ENCODE data around the gene BLOC1S5. TPM values are rescaled to one million over a fixed set of nuclear protein-coding genes. Genes with fewer than 3 reads are reported as not detected.
A peak's percentile ranks its signal among the peaks of the same experiment; 100 is the strongest.
"Not testable (repeated sequence)": the region's sequence is repeated elsewhere in the genome, so short reads cannot be mapped to it uniquely, and the experiment has no call there.

BLOC1S5 gene
- total RNA-seq, 1 donor from 2014 or later, result 19.1 TPM

DNA sequence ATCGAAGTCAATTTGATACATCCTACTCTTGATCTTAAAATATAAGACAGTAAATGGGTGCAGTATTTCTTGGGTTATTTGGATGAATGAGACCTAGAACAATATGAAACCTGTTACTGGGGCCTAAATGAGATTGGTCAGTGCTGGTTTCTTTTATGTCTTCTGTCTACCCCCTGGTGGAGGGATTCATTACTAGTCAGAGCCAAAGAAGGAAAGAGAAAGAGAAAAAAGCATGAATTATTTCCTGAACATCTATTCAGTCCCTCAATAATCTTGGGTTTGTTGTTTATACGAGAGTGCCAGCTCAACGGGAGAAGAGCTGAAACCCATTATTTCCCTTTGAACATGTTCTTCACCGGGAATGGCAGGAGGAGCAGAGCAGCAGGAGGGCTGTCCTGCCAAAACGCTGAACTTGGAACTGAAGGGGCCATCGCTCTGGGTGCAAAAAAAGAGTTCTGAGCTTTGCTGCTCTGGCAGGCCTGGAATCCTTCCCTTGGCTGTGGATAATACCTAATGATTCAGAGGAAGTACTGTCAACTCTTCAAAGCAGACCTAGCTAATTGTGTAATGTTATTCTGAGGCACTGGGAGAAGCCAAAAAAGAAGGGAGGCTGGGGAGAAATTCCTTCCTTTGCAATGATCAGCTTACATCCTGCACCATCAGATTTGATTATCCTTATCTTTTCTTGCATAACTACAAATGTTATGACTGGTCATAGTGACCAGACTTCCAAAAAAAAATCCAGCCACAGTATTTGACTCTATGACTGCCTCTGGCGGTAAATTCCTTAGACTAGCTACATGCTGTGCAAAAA lies 72.0 kb downstream of the BLOC1S5 start:
- no peak for DNase-seq

GRCh38 chr6:7991536-7991935 lies 72.7 kb downstream of the BLOC1S5 start:
- no peak for DNase-seq

DNA sequence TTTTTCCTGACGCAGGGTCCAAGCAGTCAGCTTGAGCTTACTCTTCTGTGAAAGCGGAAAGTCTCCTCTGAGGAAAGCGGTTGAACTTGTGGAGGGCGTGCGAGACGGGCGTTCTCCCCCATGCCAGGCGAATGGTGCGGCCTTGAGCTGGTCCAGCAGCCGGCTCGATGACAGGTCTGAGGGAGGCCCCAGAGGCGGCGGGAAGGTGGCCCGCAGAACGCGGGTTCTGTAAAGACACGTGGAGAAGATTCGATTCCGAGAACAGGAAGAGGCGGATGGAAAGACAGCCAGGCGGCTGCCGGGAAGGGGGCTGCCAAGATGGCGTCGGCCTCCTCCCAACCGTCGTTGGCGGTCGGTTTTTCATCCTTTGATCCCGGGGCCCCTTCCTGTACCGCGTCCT lies 78.0 kb downstream of the BLOC1S5 start:
- no peak for DNase-seq

DNA sequence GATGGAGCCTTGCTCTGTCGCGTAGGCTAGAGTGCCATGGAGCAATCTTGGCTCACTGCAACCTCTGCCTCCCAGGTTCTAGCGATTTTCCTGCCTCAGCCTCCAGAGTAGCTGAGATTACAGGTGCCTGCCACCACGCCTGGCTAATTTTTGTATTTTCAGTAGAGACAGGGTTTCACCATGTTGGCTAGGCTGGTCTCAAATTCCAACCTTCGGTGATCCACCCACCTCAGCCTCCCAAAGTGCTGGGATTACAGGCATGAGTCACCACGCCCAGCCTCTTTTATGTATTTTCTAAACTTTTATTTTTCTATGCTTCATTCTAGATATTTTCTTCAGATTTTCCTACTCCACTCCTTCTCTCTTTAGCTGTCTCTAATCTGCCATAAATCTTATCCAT lies 80.2 kb downstream of the BLOC1S5 start:
- DNase-seq, result not testable (repeated sequence)

DNA sequence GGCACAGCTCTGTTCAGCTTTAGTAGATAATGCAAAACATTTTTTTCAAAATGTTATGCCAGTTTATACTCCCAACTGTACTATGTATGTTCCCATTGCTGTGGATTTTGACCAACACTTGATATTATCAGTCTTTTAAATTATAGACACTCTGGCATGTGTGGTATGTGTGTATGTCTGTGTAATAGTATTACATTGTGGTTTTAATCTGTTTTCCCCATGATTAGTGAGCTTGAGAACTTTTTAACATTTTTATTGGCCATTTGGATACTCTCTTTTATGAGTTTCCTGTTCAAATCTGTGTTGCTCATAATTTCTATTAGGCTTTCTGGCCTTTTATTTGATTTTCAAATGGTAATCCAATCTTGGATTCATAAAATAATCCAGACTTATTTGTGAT lies 84.4 kb downstream of the BLOC1S5 start:
- no peak for DNase-seq

DNA sequence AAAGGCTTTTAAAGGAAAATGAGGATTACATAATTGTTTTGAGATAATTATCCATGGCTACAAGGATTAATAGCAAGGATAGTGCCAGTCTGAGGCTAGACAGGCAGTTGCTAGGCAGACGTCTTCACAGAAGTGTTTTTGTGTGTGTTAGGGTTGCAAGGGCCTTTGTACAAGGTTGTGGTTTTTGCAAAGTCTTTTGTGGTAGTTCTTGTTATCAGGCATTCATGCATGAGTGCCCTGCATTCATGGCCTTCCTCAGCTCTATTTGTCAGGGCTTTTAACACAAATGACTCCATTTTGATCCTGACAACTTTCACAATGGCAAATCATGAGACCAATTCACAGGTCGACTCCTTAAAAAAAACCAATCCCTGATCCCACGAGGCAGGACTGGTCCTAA lies 85.5 kb downstream of the BLOC1S5 start:
- DNase-seq, result no peak

- DNase-seq, result peak; percentile 36
These were observed 87.6 kb downstream of the BLOC1S5 start for GRCh38 chr6:7976485-7977056.

DNA sequence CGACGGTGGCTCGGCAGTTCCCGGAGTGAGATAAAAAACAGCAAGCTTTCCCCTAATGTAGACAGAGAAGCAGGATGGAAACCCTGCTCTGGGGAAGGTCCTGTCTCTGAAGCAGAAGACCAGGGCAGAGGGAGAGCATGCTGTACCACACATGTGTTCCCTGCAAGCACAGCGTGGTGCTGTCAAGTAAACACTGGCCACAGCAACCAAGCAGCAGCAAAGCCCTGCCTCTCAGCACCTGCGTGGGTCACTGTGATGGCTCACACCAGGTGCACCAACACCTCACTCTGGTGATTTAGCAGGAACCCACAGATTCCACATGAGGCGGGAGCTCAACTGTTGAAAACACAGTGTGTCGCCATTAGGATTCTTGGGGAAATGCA lies 88.4 kb downstream of the BLOC1S5 start:
- no peak for DNase-seq

DNA sequence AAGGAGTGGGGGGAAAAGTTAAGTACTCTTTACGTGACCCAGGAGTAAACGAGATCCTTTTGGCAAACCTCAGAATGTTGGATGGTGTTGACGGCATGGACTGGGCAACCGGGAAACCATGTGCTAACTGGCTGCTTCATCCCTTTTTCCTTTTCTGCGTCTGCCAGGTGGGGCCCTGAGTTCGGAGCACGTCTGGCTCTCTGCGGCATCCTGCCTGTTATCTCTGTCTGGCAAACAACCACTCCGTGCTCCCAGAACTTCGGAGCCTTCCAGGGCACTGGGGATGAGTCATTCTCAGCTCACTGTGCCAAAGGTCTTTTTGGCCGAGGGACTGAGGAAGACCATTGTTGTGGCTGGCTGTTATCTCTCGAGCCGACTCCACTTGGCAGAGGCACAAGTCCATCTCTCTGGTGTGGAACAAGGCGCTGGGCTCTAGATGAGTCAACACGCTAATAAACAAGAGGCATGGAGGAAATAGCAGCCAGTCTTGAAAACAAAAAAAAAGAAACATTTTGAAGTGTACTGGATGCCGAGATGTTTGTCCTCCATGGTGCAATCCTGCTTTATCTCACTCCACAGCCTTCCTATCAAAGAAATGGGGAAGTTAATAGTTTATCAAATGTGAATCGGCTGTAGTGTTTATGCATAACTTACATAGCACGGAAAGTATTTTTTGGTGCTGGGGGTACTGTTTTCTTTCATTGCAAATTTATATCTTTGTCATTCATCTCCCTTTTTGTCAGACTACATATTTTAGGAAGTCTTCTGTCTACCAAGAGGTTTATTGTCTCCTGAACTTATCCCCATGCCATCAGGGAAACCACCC lies 89.0 kb downstream of the BLOC1S5 start:
- peak; percentile 64 for DNase-seq

- no peak for DNase-seq
These were observed 89.6 kb downstream of the BLOC1S5 start for GRCh38 chr6:7974565-7974937.

GRCh38 chr6:7973584-7973983 lies 90.6 kb downstream of the BLOC1S5 start:
- no peak for DNase-seq

DNA sequence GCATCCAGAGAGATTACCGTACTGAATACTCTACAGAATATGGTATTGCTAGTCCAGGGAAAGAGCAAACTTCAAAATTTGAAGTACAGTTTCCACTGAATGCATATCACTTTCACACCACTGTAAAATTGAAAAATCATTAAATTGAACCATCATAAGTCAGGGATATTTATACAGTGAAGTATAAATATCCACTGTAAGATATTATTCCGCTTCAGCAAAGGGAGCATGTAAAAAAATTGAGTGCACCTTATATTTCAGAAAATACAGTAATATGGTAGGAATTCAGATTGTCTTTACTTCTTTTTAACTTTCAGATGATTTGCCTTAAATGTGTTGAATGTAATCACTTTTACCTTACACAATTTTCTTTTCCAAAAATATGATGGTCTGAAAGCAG lies 92.7 kb downstream of the BLOC1S5 start:
- DNase-seq, result no peak

DNA sequence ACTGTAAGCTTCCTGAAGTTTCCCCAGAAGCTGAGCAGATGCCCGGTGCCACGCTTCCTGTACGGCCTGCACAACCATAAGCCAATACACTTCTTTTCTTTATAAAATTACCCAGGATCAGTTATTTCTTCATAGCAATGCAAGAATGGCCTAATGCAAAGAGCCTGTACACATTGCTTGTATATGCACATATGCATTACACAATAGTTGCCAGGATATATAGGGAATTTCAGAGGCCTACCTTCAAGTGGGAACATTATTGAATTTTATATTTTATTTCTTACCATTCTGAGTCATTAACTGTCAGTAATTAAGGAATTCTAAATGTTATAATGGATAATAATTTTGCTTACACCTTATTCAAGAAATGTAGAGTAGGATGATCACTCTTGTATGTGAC lies 93.6 kb downstream of the BLOC1S5 start:
- no peak for DNase-seq

Other genes starting within 250 kb of the BLOC1S5 start
- 136 TPM for gene TXNDC5, start 153.6 kb downstream of the BLOC1S5 start, total RNA-seq
- gene EEF1E1, start 38.2 kb upstream of the BLOC1S5 start, total RNA-seq, result 14.6 TPM